Esophagus muscularis mucosa (tissue), 4 donors: ENCODE data around the gene MAP1S. TPM values are rescaled to one million over a fixed set of nuclear protein-coding genes. Genes with fewer than 3 reads are reported as not detected.

Experiments
- DNase-seq: peaks from one replicate; pipeline ENCODE4 v3.0.0-alpha.2; 2017; ENCODE audit errors: extremely low spot score
- H3K27ac ChIP-seq, 4 donors: fragments of 200-600 bp; sonication (generic); replicated peaks in 1 of 4; 1 replicate in 3 of 4; 2 replicates in 1 of 4; pipeline ENCODE4 v1.5.1; 2016 to 2019; ENCODE audit warnings: mild to moderate bottlenecking in 1 of 4
- H3K27me3 ChIP-seq, 4 donors: fragments of 200-600 bp; sonication (generic); one replicate each; pipeline versions ENCODE4 v1.5.1 to v1.6.0; 2016 to 2019
- H3K36me3 ChIP-seq, 4 donors: fragments of 200-600 bp; sonication (generic); one replicate each; pipeline ENCODE4 v1.5.1; 2016 to 2019
- H3K4me1 ChIP-seq, 4 donors: fragments of 200-600 bp; sonication (generic); one replicate each; pipeline ENCODE4 v1.5.1; 2016 to 2019
- H3K4me3 ChIP-seq, 4 donors: fragments of 200-600 bp; sonication (generic); 1 replicate in 2 of 4; 2 replicates in 2 of 4; pipeline ENCODE4 v1.5.1; 2016 to 2019; ENCODE audit warnings: mild to moderate bottlenecking in 4 of 4, moderate library complexity in 1 of 4
- H3K9me3 ChIP-seq, 4 donors: fragments of 200-600 bp; sonication (generic); 1 replicate in 3 of 4; 2 replicates in 1 of 4; pipeline ENCODE4 v1.5.1; 2016 to 2019
- CTCF ChIP-seq, 3 experiments: fragments of 200-600 bp in 2 of 3; fragments of 450-650 bp in 1 of 3; sonication (generic) in 2 of 3; IDR thresholded peaks; one replicate each; pipeline ENCODE4 v1.5.1; 2017 to 2019; ENCODE audit warnings: antibody characterized with exemption in 3 of 3, mild to moderate bottlenecking in 2 of 3, moderate library complexity in 1 of 3
- EP300 ChIP-seq: sonication (generic); formaldehyde crosslinking; IDR thresholded peaks from one replicate; pipeline ENCODE4 v1.6.1; 2017; ENCODE audit warnings: antibody characterized with exemption
- POLR2A ChIP-seq: fragments of 450-650 bp; IDR thresholded peaks from one replicate; pipeline ENCODE4 v1.6.1; 2017; ENCODE audit warnings: antibody characterized with exemption, moderate library complexity, mild to moderate bottlenecking, low read depth
- POLR2AphosphoS5 ChIP-seq, 2 donors: sonication (generic); formaldehyde crosslinking; IDR thresholded peaks; one replicate each; pipeline ENCODE4 v1.6.1; 2017; ENCODE audit warnings: antibody characterized with exemption in 2 of 2
- WGBS: methylation state at CpG from one replicate; pipeline ENCODE4 v1.1.5; 2018; 5-methylcytosine and 5-hydroxymethylcytosine counted together
- intact Hi-C: fragments of 100-400 bp; cut with DNase I; formaldehyde crosslinking; loops from one replicate; pipeline ENCODE4 v1.15.1; 2023
- total RNA-seq, 4 donors: library from RNA; depleted of rRNA; stranded (reverse); fragments of >200 nt; gene quantifications; one replicate each; pipeline versions ENCODE4 v1.1.0 to v1.2.1, GENCODE V29; 2016

Gene MAP1S
- total RNA-seq, 4 donors from 2014 or later: 24.1 to 50.9 (median 35.9) TPM

DNA sequence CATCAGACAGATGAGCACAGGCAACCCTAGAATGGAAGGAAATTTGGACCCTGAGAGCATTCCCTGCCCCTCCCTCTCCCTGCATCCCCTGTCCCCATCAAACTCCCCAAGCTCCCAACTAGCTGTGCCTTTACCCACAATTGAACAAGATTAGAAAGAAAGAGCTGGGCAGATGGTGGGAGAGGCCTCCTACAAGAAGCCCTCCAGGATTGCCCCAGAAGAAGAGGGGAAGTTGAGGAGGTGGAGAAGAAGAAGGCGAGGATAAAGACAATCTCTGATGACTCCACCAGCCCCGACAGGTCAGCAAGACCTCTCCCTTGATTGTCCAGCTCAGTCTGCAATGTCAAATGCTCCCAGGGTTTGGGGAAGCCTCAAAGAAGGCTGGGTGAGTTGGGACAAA, 43.0 kb upstream of the MAP1S start:
- 57% methylated on average over 2 of the region's 2 CpGs for WGBS

DNA sequence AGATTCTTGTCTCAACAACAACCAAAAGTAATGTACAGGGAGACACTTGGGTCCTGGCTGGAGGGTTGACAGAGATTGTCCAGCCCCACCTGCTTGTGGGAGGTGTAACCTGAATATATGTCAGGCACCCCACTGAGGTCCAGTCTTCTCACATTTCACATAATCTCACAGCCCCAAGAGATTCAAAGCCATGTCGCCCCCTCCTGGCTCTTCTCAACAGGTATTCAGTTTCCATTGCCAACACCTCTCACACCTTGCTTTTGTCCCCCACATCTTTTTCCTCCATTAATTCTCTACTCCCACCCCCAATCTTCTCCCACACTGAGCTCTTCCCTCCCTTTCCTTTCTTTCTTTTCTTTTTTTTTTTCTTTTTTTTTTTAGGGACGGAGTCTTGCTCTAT, 42.3 kb upstream of the MAP1S start:
- DNase-seq: no peak
- Histone ChIP-seq H3K9me3 (no peaks in the 10 kb centered on the region), H3K4me3 (no peak overlapping the region), H3K36me3 (no peaks in the 10 kb centered on the region), H3K27ac (no peak overlapping the region), H3K4me1 (peaks cover 10 to 16% (median 14%) of the 10 kb centered on the region in 4 donors), H3K27me3 (peaks cover 0 to 79% (median 17%) of the 10 kb centered on the region in 4 donors)
- no peak for TF ChIP-seq CTCF (IDR thresholded peaks at IDR 0.05)
- no peak for TF ChIP-seq POLR2AphosphoS5 (IDR thresholded peaks at IDR 0.05)
- TF ChIP-seq POLR2A: no peak
- no peak for TF ChIP-seq EP300
- 76% methylated on average over 2 of the region's 2 CpGs for WGBS
- intact Hi-C loops: no loop called here

More for the DNA sequence above, 43.0 kb upstream of the MAP1S start:
- DNase-seq: no peak
- Histone ChIP-seq H3K9me3 (no peaks in the 10 kb centered on the region), H3K27me3 (peaks cover 0 to 77% (median 13%) of the 10 kb centered on the region in 4 donors), H3K4me1 (peaks cover 10 to 16% (median 14%) of the 10 kb centered on the region in 4 donors), H3K27ac (no peak overlapping the region), H3K36me3 (no peaks in the 10 kb centered on the region), H3K4me3 (no peak overlapping the region)
- intact Hi-C loops: no loop called here
- TF ChIP-seq POLR2AphosphoS5 (IDR thresholded peaks at IDR 0.05) (no peak), POLR2A (no peak), EP300 (no peak), CTCF (IDR thresholded peaks at IDR 0.05) (no peak)

- intact Hi-C loops: no loop called here
- no peak overlapping the region for H3K27ac ChIP-seq
- DNase-seq: no peak
- TF ChIP-seq CTCF (IDR thresholded peaks at IDR 0.05) (no peak), POLR2AphosphoS5 (IDR thresholded peaks at IDR 0.05) (no peak), EP300 (no peak), POLR2A (no peak)
- no peak overlapping the region for H3K4me3 ChIP-seq
- H3K4me1 ChIP-seq: peaks cover 10 to 16% (median 14%) of the 10 kb centered on the region in 4 donors
- H3K27me3 ChIP-seq: peaks cover 0 to 90% (median 18%) of the 10 kb centered on the region in 4 donors
- WGBS: 81% methylated on average over 4 of the region's 4 CpGs
- no peaks in the 10 kb centered on the region for H3K9me3 ChIP-seq
- no peaks in the 10 kb centered on the region for H3K36me3 ChIP-seq
These were observed 40.4 kb upstream of the MAP1S start for GRCh38 chr19:17678836-17679235.

GRCh38 chr19:17679526-17680229, 39.6 kb upstream of the MAP1S start:
- Histone ChIP-seq H3K9me3 (no peaks in the 10 kb centered on the region), H3K4me1 (peaks cover 10 to 16% (median 14%) of the 10 kb centered on the region in 4 donors), H3K27me3 (peaks cover 0 to 90% (median 18%) of the 10 kb centered on the region in 4 donors), H3K36me3 (no peaks in the 10 kb centered on the region), H3K27ac (no peak overlapping the region), H3K4me3 (peak overlapping the region; percentile 29 to 44 (median 34))
- TF ChIP-seq POLR2A (no peak), EP300 (no peak)
- 17% methylated on average over 11 of the region's 14 CpGs for WGBS
- intact Hi-C loops: no loop called here
- no peak for DNase-seq

DNA sequence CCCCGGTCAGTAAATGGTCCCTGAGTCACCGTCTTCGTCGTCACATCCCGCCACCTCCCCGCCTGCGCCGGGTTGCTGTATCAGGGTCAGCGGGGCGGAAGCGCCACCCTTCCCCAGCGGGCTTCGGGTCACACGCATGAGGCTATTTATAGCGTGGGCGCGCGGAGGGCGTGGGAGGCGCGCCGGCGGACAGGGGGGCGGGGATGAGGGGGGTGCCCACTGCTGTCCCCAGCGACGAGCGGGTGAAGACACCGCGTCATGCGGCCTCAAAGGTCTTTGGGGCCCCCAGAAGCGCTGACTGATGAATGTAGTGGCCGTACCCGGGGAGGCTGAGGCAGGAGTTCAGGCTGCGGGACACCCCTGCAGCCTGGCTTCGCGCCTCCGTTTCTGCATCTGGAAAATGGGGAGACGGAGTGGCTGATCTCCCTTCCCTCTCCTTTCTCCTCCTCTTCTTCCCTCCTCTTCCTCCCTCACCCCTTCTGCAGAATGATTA, 39.0 kb upstream of the MAP1S start:
- Histone ChIP-seq H3K27ac (no peak overlapping the region), H3K9me3 (no peaks in the 10 kb centered on the region), H3K36me3 (no peaks in the 10 kb centered on the region), H3K4me3 (peak overlapping the region; percentile 29 to 44 (median 34)), H3K27me3 (peaks cover 0 to 95% (median 19%) of the 10 kb centered on the region in 4 donors), H3K4me1 (peaks cover 10 to 16% (median 14%) of the 10 kb centered on the region in 4 donors)
- no peak for TF ChIP-seq EP300
- peak; percentile 52 to 75 for TF ChIP-seq POLR2AphosphoS5 (IDR thresholded peaks at IDR 0.05)
- TF ChIP-seq CTCF (IDR thresholded peaks at IDR 0.05): no peak
- no peak for TF ChIP-seq POLR2A
- DNase-seq: no peak
- 13% methylated on average over 27 of the region's 38 CpGs for WGBS
- intact Hi-C loops: no loop called here
